K562 treated with DMSO at 1 percent for 24 hours (cell line): Measurements from ENCODE around the gene DUS3L. TPM values are rescaled to one million over a fixed set of nuclear protein-coding genes. Genes with fewer than 3 reads are reported as not detected.

Source experiments
- total RNA-seq: library from RNA; unstranded; fragments of 300-600 nt; gene quantifications from 2 replicates; pipeline ENCODE4 v1.2.3, GENCODE V29; 2022; ENCODE audit warnings: low read depth; ENCODE audit not compliant: insufficient read depth

The DUS3L gene
- 53.8 and 55.5 TPM in 2 replicates for total RNA-seq

GRCh38 chr19:5790559-5791520 is at the start of gene DUS3L:
DUS3L (minus strand) TSS chr19:5791163; CDS start chr19:5791141, 22 bp downstream.

GRCh38 chr19:5839065-5840017 is 48.4 kb upstream of the DUS3L start, which contains the start of gene FUT6:
FUT6 (minus strand) TSS chr19:5839702; CDS start chr19:5832567, 7,135 bp downstream.

GRCh38 chr19:5804516-5805461 is 13.8 kb upstream of the DUS3L start, which contains the start of gene NRTN:
NRTN (plus strand) TSS chr19:5805067; CDS start chr19:5824166, 19,099 bp downstream.

GRCh38 chr19:5784581-5785147 is 6.3 kb downstream of the DUS3L start, which contains the start of gene PRR22:
PRR22 (minus strand) TSS chr19:5784746; CDS start chr19:5784660, 86 bp downstream.

Other genes starting within 250 kb of the DUS3L start
- 0.42 and 0.93 TPM in 2 replicates for gene TINCR, start 223.2 kb downstream of the DUS3L start, total RNA-seq
- 50.3 and 58.2 TPM in 2 replicates for gene SAFB2, start 168.4 kb downstream of the DUS3L start, total RNA-seq
- 165 and 187 TPM in 2 replicates for gene SAFB, start 168.1 kb downstream of the DUS3L start, total RNA-seq
- gene MICOS13, start 110.6 kb downstream of the DUS3L start, total RNA-seq, result 48.1 and 60.4 TPM in 2 replicates
- 11.9 and 22.8 TPM in 2 replicates for gene HSD11B1L, start 110.1 kb downstream of the DUS3L start, total RNA-seq
- gene RPL36, start 100.9 kb downstream of the DUS3L start, total RNA-seq, result 1,403 and 1,536 TPM in 2 replicates
- 214 and 276 TPM in 2 replicates for gene LONP1, start 71.0 kb downstream of the DUS3L start, total RNA-seq
- gene CATSPERD, start 70.5 kb downstream of the DUS3L start, total RNA-seq, result not detected in 2 replicates
- 2.2 and 2.6 TPM in 2 replicates for gene PRR22, start 6.4 kb downstream of the DUS3L start, total RNA-seq
- gene NRTN, start 13.9 kb upstream of the DUS3L start, total RNA-seq, result 31.8 and 37.8 TPM in 2 replicates
- gene FUT6, start 48.5 kb upstream of the DUS3L start, total RNA-seq, result not detected in 2 replicates
- gene FUT3, start 60.3 kb upstream of the DUS3L start, total RNA-seq, result 0.93 and 1.3 TPM in 2 replicates
- gene FUT5, start 79.4 kb upstream of the DUS3L start, total RNA-seq, result 0.42 TPM in 1 of 2 replicates, not detected in the other
- 733 and 784 TPM in 2 replicates for gene NDUFA11, start 112.6 kb upstream of the DUS3L start, total RNA-seq
- 2.6 and 4.2 TPM in 2 replicates for gene VMAC, start 113.7 kb upstream of the DUS3L start, total RNA-seq
- gene CAPS, start 123.1 kb upstream of the DUS3L start, total RNA-seq, result 5.4 and 9.2 TPM in 2 replicates
- gene RANBP3, start 187.0 kb upstream of the DUS3L start, total RNA-seq, result 88.3 and 89.0 TPM in 2 replicates